OCI-LY7 (cell line): Measurements from ENCODE around the gene ZNF37A. TPM values are rescaled to one million over a fixed set of nuclear protein-coding genes. Genes with fewer than 3 reads are reported as not detected.
"Not testable (repeated sequence)": the region's sequence is repeated elsewhere in the genome, so short reads cannot be mapped to it uniquely, and the experiment has no call there.

ENCODE experiments used
- BruUV-seq: library from RNA; stranded (reverse); fragments of 400-500 nt; replicated peaks from 2 replicates; lab custom pipeline; 2021; lab: Mats Ljungman, UMichigan
- CTCF ChIA-PET: fragments of 300-600 bp; sonication (Branson Sonifier 250); formaldehyde crosslinking; loops from one replicate; lab custom pipeline; 2022; ENCODE audit warnings: antibody characterized with exemption; ENCODE audit not compliant: unreplicated experiment; lab: Charles Lee
- POLR2A ChIA-PET: fragments of 300-600 bp; sonication (Branson Sonifier 250); formaldehyde crosslinking; loops from one replicate; lab custom pipeline; 2022; ENCODE audit warnings: antibody characterized with exemption; lab: Charles Lee
- DNase-seq: peaks from one replicate; pipeline ENCODE4 v3.0.0-alpha.2; 2015; ENCODE audit warnings: low spot score
- H2AFZ ChIP-seq: fragments of 200-600 bp; sonication (generic), shearing (Covaris generic); 2 replicates; pipeline ENCODE4 v1.6.1; 2014; ENCODE audit warnings: mild to moderate bottlenecking, antibody characterized with exemption, low read length, moderate library complexity
- H3K27ac ChIP-seq: fragments of 200-600 bp; sonication (generic); 2 replicates; pipeline ENCODE4 v1.5.1; 2014; ENCODE audit warnings: mixed run types, low read depth, mild to moderate bottlenecking, moderate library complexity, low read length, inconsistent platforms; ENCODE audit not compliant: poor library complexity, severe bottlenecking
- H3K36me3 ChIP-seq: fragments of 200-600 bp; sonication (generic); 2 replicates; pipeline ENCODE4 v1.6.1; 2014; ENCODE audit warnings: mild to moderate bottlenecking, antibody characterized with exemption, low read length, moderate library complexity, mixed read lengths; ENCODE audit not compliant: insufficient read depth
- H3K4me1 ChIP-seq: fragments of 200-600 bp; sonication (generic); 2 replicates; pipeline ENCODE4 v1.5.1; 2014; ENCODE audit warnings: mild to moderate bottlenecking, low read length; ENCODE audit not compliant: insufficient read depth, poor library complexity, severe bottlenecking
- H3K4me2 ChIP-seq: fragments of 200-600 bp; sonication (generic); 2 replicates; pipeline ENCODE4 v1.6.1; 2014; ENCODE audit warnings: mild to moderate bottlenecking, low read length
- H3K4me3 ChIP-seq: fragments of 200-600 bp; sonication (generic); 2 replicates; pipeline ENCODE4 v1.5.1; 2014; ENCODE audit warnings: mild to moderate bottlenecking, low read depth, low read length; ENCODE audit not compliant: poor library complexity, severe bottlenecking
- H3K79me2 ChIP-seq: fragments of 200-600 bp; sonication (generic); 2 replicates; pipeline ENCODE4 v1.6.1; 2016; ENCODE audit warnings: low read depth, mild to moderate bottlenecking, low read length, moderate library complexity, mixed read lengths; ENCODE audit not compliant: insufficient read depth
- H3K9me2 ChIP-seq: fragments of 200-600 bp; sonication (generic); 2 replicates; pipeline ENCODE4 v1.6.1; 2016; ENCODE audit warnings: mild to moderate bottlenecking, low read length, mixed read lengths; ENCODE audit not compliant: insufficient read depth
- H3K9me3 ChIP-seq: fragments of 200-600 bp; sonication (generic); 2 replicates; pipeline ENCODE4 v1.6.1; 2014; ENCODE audit warnings: mild to moderate bottlenecking, mixed run types, low read length, mixed read lengths
- H4K20me1 ChIP-seq: fragments of 200-600 bp; sonication (generic); 2 replicates; pipeline ENCODE4 v1.6.1; 2014; ENCODE audit warnings: mild to moderate bottlenecking, antibody characterized with exemption, low read length, moderate library complexity, mixed read lengths; ENCODE audit not compliant: insufficient read depth
- CTCF ChIP-seq: fragments of 200-600 bp; sonication (generic); conservative IDR thresholded peaks from 2 replicates; pipeline ENCODE4 v1.5.1; 2014; ENCODE audit warnings: mild to moderate bottlenecking, antibody characterized with exemption, low read length, moderate library complexity, mixed read lengths
- EZH2phosphoT487 ChIP-seq: fragments of 200-600 bp; sonication (generic); IDR thresholded peaks from 2 replicates; pipeline ENCODE4 v1.6.1; 2018; ENCODE audit warnings: low read depth, borderline replicate concordance, mild to moderate bottlenecking, mixed run types, antibody characterized with exemption, low read length, moderate library complexity, mixed read lengths
- intact Hi-C: fragments of 100-400 bp; cut with micrococcal nuclease; formaldehyde crosslinking; loops from one replicate; pipeline ENCODE4 v1.10.0; 2022; ENCODE audit not compliant: unreplicated experiment
- total RNA-seq, 2 experiments: library from RNA; depleted of rRNA in 1 of 2; stranded (reverse); fragments of >200 nt in 1 of 2; shearing (Covaris generic) in 1 of 2; gene quantifications; 2 replicates each; pipeline ENCODE4 v1.2.3, GENCODE V29; 2014 to 2022

ZNF37A gene
- total RNA-seq, 2 experiments from 2014 or later = 21.2 to 38.1 TPM

DNA sequence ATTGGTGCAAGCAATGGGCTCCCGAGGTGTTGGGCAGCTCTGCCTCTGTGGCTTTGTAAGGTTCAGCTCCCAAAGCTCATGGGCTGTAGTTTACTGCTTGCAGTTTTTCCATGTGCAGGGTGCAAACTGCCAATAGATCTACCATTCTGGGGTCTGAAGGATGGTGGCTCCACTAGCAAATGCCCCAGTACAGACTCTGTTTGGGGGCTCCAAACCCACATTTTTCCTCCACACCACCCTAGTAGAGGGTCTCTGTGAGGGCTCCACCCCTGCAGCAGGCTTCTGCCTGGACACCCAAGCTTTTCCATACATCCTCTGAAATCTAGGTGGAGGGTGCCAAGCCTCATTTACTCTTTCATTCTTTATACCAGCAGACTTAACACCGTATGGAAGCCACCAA, 17.4 kb upstream of the ZNF37A start:
- H3K4me3 ChIP-seq = no peak overlapping the region
- no peaks in the 10 kb centered on the region for H3K36me3 ChIP-seq
- no peaks in the 10 kb centered on the region for H3K9me2 ChIP-seq
- H3K79me2 ChIP-seq = no peaks in the 10 kb centered on the region
- POLR2A ChIA-PET = no interaction called here
- H3K9me3 ChIP-seq = peaks cover 27% of the 10 kb centered on the region
- no peak for TF ChIP-seq CTCF
- TF ChIP-seq EZH2phosphoT487 = no peak
- H2AFZ ChIP-seq = no peak overlapping the region
- no peaks in the 10 kb centered on the region for H4K20me1 ChIP-seq
- CTCF ChIA-PET = no interaction called here
- peaks cover 11% of the 10 kb centered on the region for H3K4me1 ChIP-seq
- no TSS peak for BruUV-seq
- intact Hi-C loops = no loop called here
- H3K4me2 ChIP-seq = no peak overlapping the region
- no peak overlapping the region for H3K27ac ChIP-seq
- no peak for DNase-seq

DNA sequence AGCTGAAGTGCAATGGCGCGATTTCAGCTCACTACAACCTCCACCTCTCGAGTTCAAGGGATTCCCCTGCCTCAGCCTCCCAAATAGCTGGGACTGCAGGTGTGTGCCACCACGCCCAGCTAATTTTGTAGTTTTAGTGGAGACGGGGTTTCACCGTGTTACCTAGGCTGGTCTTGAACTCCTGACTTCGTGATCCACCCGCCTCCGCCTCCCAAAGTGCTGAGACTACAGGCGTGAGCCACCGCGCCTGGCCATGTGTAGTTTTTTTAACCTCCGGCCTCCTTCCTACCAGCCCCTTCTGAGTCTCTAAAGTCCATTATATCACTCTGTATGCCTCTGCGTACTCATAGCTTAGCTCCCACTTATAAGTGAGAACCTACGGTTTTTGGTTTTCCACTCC, 819 bp upstream of the ZNF37A start:
- peak overlapping the region; percentile 90 for H2AFZ ChIP-seq
- H4K20me1 ChIP-seq, H3K9me2 ChIP-seq, BruUV-seq, H3K9me3 ChIP-seq, DNase-seq, intact Hi-C loops, H3K27ac ChIP-seq, CTCF ChIA-PET: not testable (repeated sequence)
- peak overlapping the region; percentile 54 for H3K4me2 ChIP-seq
- peaks cover 11% of the 10 kb centered on the region; the same call in 1 of the 2 replicates for H3K79me2 ChIP-seq
- H3K4me3 ChIP-seq = peak overlapping the region; percentile 81
- H3K36me3 ChIP-seq = peaks cover 31% of the 10 kb centered on the region
- POLR2A ChIA-PET = interaction anchor here (0.7 to 2.0 kb wide), 7 partner anchors 8 to 128 kb away, joined by 3 to 13 read pairs (median 4); partner anchors contain the start of gene ZNF33A
- H3K4me1 ChIP-seq = peaks cover 12% of the 10 kb centered on the region

GRCh38 chr10:38093816-38094157, 350 bp upstream of the ZNF37A start:
- Histone ChIP-seq H3K79me2 (peaks cover 11% of the 10 kb centered on the region; the same call in 1 of the 2 replicates), H3K27ac (no peak overlapping the region), H3K4me1 (peaks cover 12% of the 10 kb centered on the region), H3K4me2 (peak overlapping the region; percentile 54), H4K20me1 (no peaks in the 10 kb centered on the region), H3K4me3 (peak overlapping the region; percentile 81), H2AFZ (peak overlapping the region; percentile 90), H3K9me3 (peaks cover 7% of the 10 kb centered on the region; the same call in 1 of the 2 replicates), H3K36me3 (peaks cover 35% of the 10 kb centered on the region), H3K9me2 (no peaks in the 10 kb centered on the region)
- TF ChIP-seq CTCF (no peak), EZH2phosphoT487 (no peak)
- BruUV-seq = no TSS peak
- peak; percentile 1 for DNase-seq
- intact Hi-C loops = loop anchor here (1.0 kb wide), 3 partner anchors 82 to 236 kb away; partner anchors contain the start of genes ZNF248 and ZNF25
- POLR2A ChIA-PET = interaction anchor here (0.7 to 2.0 kb wide), 6 partner anchors 8 to 129 kb away, joined by 3 to 13 read pairs (median 4); partner anchors contain the start of gene ZNF33A
- CTCF ChIA-PET = no interaction called here
